ENCODE measurements around the gene ZBTB20.

DNA sequence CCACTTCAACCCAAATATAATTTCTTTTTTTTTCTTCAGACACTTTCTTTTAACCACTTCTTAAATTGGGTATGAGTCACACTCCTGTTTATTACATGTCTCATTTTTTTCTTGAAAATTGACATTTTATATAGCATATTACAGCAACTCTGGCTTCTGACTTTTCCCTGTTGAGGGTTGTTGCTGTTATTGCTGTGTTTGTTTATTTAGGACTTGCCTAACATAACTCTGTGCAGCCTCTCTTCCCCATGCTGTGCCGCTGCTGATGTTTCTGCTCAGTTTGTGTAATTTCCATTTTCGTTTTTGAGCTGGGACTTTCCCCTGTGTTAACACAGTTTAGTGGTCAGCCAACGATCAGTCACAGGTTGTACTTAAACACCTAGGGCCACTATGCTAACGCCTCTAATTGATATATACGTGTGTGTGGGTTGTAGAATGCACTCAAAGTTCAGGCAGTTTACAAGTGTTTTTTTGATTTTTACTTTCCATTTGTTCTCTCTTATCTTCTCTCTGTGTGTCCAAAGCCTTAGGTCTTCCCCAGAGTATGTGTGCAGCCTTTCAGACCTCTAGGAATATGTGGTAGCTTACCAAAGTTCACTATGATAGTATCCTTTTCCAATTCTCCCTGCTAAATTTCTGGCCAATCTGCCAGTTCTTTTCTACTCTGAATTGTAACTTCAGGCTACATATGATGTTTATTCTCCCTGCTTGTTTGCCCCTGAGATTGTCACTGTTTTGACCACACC lies 337.2 kb downstream of the ZBTB20 start:
- TF ChIP-seq, protein P1, sequence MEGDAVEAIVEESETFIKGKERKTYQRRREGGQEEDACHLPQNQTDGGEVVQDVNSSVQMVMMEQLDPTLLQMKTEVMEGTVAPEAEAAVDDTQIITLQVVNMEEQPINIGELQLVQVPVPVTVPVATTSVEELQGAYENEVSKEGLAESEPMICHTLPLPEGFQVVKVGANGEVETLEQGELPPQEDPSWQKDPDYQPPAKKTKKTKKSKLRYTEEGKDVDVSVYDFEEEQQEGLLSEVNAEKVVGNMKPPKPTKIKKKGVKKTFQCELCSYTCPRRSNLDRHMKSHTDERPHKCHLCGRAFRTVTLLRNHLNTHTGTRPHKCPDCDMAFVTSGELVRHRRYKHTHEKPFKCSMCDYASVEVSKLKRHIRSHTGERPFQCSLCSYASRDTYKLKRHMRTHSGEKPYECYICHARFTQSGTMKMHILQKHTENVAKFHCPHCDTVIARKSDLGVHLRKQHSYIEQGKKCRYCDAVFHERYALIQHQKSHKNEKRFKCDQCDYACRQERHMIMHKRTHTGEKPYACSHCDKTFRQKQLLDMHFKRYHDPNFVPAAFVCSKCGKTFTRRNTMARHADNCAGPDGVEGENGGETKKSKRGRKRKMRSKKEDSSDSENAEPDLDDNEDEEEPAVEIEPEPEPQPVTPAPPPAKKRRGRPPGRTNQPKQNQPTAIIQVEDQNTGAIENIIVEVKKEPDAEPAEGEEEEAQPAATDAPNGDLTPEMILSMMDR (conservative IDR thresholded peaks at IDR 0.05; ENCODE audit: low read depth, low read length): no peak
- TF ChIP-seq EZH2 (IDR thresholded peaks at IDR 0.05; ENCODE audit: low read length, unreplicated experiment) (no peak), EZH2phosphoT487 (IDR thresholded peaks at IDR 0.05; ENCODE audit: borderline replicate concordance, low read length) (no peak)

All from PC-3 (cell line).